HG03045 (cell line): Measurements from ENCODE around the gene SYCP2L.
"Not testable (repeated sequence)": the region's sequence is repeated elsewhere in the genome, so short reads cannot be mapped to it uniquely, and the experiment has no call there.

Experiments used
- ATAC-seq: cut with Tn5 transposase; IDR thresholded peaks from one replicate; pipeline ENCODE4 v1.9.1; 2021; ENCODE audit warnings: mild to moderate bottlenecking, moderate library complexity; ENCODE audit not compliant: unreplicated experiment

The SYCP2L gene

GRCh38 chr6:10877871-10878270, 9.0 kb upstream of the SYCP2L start:
- no peak for ATAC-seq

DNA sequence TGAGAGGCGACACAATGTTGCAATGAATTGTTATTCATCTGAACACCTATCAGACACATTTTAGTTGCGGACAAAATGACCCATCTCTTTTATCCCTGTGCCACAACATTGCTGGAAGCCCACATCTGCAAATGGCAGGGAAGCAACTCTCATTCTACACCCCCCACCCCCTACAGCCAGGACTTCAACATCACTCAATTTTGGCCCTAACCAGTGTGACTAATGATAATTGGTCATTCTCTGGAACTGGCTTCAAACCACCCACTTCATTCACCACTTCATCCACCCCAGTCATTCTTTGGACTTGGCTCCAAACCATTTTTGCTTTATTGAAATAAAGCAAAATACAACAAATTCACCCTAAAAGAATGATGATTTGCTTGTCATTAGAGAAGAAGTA, 6.5 kb upstream of the SYCP2L start:
- ATAC-seq: no peak

DNA sequence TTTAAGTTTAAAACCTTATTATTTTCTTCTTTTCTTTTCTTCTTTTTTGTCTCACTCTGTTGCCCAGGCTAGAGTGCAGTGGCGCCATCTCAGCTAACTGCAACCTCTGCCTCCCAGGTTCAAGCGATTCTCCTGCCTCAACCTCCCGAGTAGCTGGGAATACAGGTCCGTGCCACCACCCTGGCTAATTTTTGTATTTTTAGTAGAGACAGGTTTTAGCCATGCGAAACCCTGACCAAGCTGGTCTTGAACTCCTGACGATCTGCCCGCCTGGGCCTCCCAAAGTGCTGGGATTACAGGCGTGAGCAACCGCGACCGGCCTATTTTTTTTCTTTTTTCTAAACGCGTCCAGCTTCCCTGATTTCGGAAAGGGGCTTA, 4.6 kb upstream of the SYCP2L start:
- ATAC-seq: not testable (repeated sequence)

- no peak for ATAC-seq
These were observed 4.1 kb upstream of the SYCP2L start for GRCh38 chr6:10882657-10883171.

GRCh38 chr6:10883312-10884244, 3.3 kb upstream of the SYCP2L start:
- ATAC-seq: no peak

GRCh38 chr6:10884245-10884972, 2.4 kb upstream of the SYCP2L start:
- no peak for ATAC-seq

DNA sequence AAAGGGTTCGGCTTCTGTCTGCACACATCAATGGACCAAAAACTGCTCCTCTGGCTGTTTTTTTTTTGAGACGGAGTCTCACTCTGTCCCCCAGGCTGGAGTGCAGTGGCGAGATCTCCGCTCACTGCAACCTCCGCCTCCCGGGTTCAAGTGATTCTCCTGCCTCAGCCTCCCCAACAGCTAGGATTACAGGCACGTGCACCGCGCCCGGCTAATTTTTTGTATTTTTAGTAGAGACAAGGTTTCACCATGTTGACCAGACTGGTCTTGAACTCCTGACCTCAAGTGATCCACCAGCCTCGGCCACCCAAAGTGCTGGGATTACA, 524 bp upstream of the SYCP2L start:
- not testable (repeated sequence) for ATAC-seq

DNA sequence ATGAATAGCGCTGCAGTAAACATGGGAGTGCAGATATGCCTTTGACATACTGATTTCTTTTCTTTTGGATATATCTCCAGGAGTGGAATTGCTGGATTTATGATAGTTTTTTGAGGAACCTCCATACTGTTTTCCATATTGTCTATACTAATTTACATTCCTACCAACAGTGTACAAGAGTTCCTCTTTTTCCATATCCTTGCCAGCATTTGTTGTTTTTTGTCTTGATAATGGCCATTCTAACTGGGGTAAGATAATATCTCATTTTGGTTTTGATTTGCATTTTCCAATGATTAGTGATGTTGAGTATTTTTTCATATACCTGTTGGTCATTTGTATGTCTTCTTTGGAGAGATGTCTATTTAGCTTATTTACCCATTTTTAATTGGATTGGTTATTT, 3.3 kb downstream of the SYCP2L start:
- ATAC-seq: no peak

GRCh38 chr6:10891960-10892359, 5.1 kb downstream of the SYCP2L start:
- no peak for ATAC-seq

DNA sequence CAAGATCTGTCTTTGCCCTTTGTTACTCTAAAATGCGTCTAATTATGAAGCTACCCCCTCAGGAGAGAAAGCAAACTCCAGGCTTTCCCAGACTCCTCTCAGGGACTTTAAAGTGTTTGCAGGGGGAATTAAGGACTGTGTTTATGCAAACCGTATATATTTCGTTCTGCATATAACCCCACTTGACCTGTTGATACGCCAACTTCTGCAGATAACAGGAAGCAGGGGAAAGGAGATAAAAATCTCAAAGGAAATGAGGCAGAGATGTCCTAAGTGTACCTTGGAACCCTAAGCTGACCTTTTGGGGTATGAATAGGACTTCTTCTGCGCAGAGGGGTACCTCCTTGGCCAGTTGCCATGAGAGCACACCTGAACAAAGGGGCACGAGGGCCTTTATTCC, 8.1 kb downstream of the SYCP2L start:
- no peak for ATAC-seq

DNA sequence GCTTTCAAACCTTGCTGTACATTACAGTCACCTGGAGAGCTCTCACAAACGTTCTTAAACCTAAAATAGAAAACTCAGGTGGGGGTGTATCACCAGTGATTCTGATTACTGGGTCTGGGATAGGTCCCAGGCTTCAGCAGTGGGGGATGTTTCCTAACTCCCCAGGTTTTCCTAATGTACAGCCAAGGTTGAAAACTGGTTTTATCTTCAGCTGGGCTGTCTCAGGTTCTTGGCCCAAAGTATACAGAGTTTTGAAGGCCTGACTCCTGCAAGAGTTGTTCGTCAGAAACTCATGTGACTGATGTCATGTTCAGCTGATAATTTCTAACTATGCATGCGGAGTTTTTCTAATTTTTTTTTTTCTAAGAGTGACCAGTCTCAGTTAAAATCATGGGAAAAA, 9.8 kb downstream of the SYCP2L start:
- ATAC-seq: no peak

DNA sequence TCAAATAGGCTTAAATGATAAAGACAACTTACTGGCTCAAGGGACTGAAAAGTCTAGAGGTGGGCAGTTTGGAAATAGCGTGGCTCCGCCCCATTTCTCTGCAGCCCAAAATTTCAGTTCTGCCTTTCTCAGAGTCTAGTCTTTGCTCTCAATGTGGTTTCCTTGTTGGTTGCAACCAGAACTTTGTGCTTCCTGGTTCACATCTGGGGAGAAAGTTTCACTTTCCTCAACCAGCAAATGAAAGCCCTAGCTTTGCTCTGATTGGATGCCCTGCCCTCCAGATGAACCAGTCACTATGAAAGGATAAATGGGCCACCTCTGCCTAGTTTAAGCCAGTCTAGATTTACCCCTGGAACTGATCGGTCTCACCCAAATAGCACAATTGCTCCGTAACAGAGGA, 14.9 kb downstream of the SYCP2L start:
- no peak for ATAC-seq

DNA sequence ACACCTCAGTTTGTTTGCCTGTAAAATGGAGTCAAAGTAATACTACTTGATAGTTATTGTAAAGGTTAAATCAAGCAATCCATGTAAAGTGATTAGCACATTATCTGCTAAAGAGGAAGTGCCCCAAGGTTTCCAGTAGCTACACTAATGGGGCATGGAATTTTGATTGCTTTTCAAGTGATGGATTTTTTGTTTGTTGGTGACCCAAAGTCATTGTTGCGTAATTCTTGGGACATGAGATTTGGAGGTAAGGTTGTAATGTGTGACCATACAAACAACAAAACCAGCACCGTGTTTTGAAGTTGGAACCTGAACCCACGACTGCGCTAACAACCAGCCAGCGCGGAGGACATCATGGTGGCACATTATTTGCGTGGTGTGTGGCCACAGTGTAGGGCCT, 17.2 kb downstream of the SYCP2L start:
- no peak for ATAC-seq

- no peak for ATAC-seq
These were observed 21.4 kb downstream of the SYCP2L start for GRCh38 chr6:10908228-10908627.

DNA sequence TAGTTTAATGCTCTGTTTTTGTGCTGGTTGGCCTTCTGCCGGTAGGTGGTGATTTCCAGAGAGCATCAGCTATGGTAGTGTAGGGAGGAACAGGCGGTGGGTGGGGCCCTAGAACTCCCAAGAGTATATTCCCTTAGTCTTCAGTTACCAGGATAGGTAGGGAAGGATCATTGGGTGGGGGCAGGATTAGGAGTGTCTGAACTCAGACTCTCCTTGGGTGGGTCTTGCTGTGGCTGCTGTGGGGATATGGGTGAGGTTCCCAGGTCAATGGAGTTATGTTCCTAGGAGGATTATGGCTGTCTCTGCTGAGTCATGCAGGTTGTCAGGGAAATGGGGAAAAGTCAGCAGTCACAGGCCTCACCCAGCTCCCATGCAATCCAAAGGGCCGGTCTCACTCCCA, 32.7 kb downstream of the SYCP2L start:
- ATAC-seq: not testable (repeated sequence)

DNA sequence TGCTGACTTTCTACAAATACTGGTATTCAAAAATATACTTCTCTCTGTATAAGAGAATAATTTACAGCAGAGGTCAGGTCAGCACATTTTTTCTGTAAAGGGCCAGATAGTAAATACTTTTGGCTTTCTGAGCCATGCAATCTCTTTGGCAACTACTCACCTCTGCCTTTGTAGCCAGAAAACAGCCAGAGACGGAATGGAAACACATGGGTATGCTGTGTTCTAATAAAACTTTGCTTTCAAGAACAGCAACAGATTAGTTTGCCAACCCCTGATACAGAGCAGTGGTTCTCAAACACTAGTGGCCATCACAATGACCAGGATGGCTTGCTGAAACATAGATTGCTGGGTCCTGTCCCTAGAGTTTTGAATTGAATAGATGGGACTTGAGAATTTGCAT, 46.3 kb downstream of the SYCP2L start:
- ATAC-seq: no peak

GRCh38 chr6:10939840-10940239, 53.0 kb downstream of the SYCP2L start:
- ATAC-seq: no peak

DNA sequence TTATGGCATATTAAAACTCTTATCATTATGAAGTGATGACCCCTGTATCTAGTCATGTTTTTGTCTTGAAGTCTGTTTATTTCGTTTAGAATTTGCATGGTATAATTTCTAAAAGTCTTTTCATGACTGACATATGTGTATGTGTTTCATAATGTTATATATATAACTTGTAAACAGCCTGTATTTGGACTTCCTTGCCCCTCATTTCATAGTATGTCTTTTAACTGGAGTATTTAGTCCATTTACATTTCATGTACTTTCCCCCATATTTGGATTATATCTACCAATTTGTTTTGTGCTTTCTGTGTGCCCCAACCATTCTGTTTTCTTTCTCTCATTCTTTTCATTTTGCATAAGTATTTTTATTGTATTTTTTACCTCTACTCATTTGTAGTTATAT, 59.0 kb downstream of the SYCP2L start:
- no peak for ATAC-seq

DNA sequence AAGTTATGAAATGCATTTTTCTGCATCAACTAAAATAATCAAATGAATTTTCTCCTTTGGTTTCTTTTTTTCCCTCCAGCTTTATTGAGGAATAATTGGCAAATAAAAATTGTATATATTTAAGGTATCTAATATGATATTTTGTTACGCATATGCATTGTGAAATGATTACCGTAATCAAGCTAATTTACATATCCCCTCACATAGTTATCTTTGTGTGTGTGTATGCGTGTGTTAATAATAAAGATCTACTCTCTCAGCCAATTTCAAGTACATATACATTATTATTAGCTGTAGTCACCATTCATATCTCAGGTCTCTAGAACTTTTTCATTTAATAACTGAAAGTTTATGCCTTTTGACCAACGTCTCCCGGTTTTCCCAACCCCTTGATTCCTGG, 61.1 kb downstream of the SYCP2L start:
- no peak for ATAC-seq

DNA sequence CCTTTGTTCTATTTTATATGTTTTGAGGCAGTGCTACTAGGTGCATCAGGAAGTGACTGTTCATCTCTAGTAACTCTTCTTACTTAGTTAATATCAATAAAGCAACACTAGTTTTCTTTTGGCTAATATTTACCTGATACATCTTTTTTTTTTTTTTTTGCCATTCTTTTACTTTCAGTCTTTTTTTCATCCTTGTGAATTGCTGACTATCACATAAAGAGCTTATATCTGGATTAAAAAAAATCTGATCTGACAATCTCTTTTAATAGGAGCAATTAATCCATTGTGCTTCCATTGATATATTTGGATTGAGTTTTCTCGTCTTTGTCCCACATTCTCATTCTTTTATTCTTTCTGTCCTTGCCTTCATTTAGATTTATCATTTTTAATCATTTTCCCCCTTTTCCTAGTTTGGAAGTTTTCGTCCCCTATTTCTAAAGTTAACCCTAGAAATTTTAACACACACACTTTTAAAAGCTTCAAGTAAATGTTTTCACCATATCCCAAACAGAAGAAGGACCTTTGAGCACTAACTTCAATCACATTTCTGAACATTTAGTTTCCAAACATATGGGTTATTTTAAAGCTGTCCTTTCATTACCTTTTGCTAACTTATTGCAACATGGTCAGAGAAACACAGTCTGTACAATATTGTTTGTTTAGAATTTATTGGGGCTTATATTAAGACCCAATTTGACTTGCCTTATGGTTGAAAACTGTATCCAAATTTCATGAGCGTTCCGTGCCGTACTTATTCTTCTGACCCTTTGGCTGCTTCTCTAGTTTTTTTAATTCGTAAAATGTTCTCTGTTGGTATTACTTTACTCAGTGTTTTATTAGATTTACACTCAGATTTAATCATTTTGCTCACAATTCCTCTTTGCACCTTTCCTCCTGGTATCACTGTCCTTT, 63.0 kb downstream of the SYCP2L start:
- no peak for ATAC-seq

GRCh38 chr6:10951675-10952282, 64.9 kb downstream of the SYCP2L start:
- no peak for ATAC-seq
